Dermis blood vessel endothelial cell (primary cell): Measurements from ENCODE around the gene HMGXB3. TPM values are rescaled to one million over a fixed set of nuclear protein-coding genes. Genes with fewer than 3 reads are reported as not detected.

Experiments
- DNase-seq: peaks from one replicate; pipeline ENCODE4 v3.0.0; 2010
- total RNA-seq: library from RNA; depleted of rRNA; stranded (reverse); fragments of >200 nt; gene quantifications from 2 replicates; pipeline ENCODE4 v1.2.3, GENCODE V29; 2014

HMGXB3 gene
- total RNA-seq, 1 donor from 2014 or later: 33.2 TPM

- DNase-seq: peak; percentile 69
These were observed 52.6 kb downstream of the HMGXB3 start for GRCh38 chr5:150052956-150053712.

DNA sequence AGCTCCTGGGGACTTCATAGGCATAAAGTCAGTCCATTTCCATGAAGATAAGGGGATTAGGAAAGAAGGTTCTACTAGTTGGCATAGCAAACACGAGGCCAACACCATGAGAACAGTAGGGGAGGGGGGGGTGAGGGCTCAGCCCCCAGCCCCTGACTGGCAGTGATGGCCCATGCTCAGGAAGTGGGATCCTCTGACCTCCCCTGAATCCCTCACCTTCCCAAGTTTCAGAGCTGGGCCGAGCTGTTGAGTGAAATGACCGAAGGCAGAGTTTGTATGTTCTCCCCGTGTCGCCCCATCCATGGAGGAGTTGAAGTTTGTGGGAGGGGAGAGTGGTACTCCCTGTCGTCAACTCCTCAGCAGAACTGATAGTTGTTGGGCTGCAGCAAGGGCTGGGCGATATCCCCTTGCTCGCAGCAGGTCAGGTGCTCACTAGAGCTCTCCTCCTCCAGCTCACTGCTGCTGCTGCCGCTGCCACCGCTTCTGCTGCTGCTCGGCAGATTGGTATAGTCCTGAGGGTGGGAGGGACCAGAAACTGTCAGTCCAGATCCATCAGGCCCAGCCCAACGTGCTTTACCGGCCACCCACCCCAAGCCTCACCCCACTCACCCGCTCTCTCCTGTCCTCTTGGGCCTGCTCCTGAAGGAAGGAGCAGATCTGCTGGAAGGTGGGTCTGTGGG is 53.3 kb downstream of the HMGXB3 start:
- no peak for DNase-seq

DNA sequence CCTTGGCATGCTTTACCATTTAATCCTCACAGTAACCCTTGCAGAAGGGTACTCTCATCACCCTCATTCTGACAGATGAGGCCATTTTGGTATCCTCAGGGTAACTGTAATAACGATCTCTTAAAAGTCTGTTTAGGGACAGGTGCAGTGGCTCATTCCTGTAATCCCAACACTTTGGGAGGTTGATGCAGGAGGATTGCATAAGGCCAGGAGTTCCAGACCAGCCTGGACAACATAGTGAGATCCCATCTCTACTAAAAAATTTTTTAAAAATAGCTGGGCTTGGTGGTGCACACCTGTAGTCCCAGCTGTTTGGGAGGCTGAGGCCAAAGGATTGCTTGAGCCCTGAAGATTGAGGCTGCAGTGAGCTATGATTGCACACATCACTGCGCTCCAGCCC is 54.0 kb downstream of the HMGXB3 start:
- no peak for DNase-seq

DNA sequence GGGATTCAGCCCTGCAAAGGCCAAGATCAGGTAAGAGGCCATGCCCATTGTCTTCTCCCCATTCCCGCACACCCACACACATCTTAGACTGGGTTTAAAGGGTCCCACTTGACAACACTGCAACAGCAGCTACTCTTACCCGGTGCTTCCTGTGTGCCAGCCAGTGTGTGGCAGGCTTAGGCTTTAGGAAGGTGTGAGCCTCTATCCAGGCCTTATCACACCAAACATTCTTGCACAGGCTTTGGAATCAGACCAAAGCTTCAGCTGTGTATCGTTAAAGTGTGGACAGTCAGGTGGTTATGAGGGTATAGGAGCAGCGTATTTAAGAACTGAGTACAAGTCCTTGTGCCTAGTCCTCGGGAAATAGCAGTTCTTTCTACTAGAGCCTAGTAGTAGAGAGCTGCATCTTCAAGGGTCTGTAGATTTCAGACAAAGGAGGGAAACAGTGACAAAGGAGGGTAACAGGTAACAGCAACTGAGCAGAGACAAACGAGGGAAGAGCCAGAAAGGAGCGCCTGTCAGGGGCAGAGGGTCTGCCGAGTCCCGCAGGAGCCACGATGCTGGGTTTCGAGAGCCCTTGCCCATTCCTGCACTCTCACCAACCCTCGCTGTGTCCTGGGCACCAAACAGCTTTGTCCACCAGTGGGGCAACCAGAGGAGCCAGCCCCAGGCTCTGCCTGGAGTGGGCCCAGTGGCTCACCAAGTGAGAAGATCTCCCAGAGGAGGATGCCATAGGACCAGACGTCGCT is 55.0 kb downstream of the HMGXB3 start:
- no peak for DNase-seq

DNA sequence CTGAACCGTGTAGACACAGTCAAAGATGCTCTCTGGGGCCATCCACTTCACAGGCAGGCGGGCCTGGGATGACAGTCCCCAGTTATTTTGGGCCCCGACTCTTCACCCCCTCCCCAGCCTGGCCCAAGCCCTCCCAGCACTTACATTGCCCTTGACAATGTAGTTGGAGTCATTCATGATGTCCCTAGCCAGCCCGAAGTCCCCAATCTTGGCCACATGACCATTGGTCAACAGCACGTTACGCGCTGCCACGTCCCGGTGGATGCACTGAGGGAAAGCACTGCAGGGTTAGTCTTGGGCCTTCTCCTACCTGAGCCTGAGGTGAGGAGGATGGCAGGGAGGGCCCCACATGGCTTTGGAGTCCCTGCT is 55.5 kb downstream of the HMGXB3 start:
- DNase-seq: no peak

DNA sequence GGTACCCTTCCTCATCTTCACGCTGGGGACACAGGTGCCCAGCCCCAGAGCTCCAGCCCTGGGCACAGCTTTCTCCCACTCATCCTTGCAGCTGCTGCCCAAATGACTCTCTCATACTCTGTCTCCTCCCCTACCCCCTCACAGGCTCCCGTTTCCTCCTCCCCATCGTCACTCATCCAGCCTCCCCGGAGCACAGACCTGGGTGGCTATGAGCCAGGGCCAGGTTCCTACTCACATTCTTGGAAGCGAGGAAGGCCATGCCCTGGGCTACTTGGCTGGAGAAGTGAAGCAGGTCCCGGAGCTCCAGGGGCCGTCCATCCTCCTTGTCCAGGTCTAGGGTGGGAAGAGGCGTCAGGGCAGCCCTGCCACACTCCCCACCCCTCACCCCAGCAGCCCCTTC is 56.5 kb downstream of the HMGXB3 start:
- DNase-seq: no peak

- DNase-seq: no peak
These were observed 57.0 kb downstream of the HMGXB3 start for GRCh38 chr5:150057511-150057910.

DNA sequence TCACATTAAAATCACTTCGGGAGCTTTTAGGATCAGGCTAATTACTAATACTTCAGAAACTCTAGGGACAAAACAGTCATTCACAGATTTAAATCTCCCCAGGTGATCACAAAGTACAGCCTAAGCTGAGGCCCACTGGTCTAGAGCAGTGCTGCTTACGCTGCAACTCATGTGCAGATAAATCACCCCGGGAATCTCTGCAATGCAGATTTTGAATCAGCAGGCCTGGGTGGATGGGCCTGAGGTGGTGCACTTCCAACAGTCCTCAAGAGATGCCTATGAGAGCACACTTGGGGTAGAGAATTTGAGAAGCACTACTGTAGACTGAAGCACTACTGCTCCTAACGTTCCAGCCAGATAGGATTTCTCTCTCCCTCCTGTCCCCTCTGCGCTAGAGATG is 57.5 kb downstream of the HMGXB3 start:
- no peak for DNase-seq

- DNase-seq: peak; percentile 51
These were observed 58.1 kb downstream of the HMGXB3 start for GRCh38 chr5:150058480-150059126.

GRCh38 chr5:150059623-150060022 is 59.1 kb downstream of the HMGXB3 start:
- no peak for DNase-seq

DNA sequence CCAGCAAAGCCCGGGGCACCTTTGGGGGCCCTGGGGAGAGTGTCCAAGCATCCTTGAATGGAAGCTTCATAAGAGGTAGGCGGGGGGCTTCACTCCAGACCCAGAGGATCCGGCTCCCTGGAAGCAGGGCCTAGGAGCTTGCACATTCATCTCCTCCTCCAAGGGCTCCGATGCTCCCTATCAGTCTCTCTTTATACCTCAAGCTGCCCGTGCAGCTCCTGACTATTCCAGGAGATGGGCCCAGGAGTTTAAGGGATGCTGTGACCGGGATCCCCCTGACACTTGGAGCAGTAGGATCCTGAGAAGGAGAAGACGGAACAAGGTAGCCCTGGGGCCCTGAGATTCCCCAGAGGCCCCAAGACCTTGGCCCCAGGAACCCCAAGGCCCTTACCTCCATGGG is 59.9 kb downstream of the HMGXB3 start:
- no peak for DNase-seq

DNA sequence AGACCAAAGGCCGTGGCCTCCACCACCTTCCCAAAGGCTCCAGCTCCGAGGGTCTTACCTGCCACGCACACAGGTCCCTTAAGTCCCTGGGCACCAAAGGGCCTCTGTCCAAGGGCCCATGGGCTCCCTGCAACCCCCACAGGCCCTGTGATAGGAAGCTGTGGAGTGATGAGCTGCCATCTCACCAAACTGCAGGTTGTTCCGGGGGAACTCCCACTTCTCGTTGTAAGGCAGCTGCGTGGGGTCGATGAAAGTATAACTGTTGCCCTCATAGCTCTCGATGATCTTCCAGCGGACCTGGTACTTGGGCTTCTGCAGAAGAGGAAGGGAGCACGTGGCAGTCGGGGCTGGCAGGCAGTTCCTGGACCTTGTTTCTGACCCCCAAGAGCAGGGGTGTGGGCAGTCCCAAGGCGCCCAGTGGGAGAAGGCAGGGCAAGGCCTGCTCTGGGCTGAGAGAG is 61.0 kb downstream of the HMGXB3 start:
- no peak for DNase-seq

- no peak for DNase-seq
These were observed 61.8 kb downstream of the HMGXB3 start for GRCh38 chr5:150062216-150062922.

DNA sequence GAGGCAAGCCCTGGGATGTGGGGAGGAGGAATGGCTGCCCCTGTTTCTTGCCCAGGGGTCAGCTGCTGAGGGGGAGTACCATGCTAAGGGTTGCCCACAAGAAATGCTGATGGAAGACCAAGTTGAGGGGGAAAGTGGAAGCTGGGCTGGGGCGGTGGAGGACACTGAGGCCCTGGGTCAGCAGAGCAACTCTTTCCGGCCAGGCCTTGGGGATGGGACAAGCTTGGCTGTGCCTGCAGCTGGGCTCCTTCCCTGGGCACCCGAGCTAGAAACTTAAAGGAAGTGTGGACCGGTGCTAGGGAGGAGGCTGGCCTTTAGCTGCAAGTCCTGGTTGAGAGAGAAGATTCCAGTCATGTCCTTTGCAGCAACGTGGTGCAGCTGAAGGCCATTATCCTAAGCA is 63.1 kb downstream of the HMGXB3 start:
- DNase-seq: no peak

DNA sequence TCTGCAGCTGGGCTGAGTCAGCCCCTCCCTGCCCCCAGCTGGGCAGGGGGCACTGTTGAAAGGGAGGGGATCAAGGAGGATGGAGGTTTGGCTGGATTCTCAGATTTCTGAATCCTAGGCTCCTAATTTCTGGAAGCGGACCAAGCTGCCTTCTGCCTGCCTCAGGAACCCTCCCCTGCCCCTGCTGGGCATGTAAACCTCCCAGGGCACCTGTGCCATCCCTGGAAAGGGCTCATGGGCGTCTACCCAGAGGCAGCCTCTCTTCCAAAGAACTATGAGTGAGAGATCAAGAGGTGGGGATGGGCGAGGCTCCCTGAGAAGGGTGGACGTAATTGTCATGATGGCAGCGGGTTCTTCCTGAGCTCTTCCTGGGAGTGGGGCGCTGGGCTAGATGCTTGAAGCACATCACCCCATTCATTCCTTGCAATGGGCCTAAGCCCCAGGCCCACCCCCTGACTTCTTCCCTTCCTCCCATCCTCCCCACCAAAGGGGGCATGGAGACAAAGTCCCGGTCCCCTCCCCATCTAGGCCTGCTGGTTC is 64.2 kb downstream of the HMGXB3 start:
- DNase-seq: no peak

DNA sequence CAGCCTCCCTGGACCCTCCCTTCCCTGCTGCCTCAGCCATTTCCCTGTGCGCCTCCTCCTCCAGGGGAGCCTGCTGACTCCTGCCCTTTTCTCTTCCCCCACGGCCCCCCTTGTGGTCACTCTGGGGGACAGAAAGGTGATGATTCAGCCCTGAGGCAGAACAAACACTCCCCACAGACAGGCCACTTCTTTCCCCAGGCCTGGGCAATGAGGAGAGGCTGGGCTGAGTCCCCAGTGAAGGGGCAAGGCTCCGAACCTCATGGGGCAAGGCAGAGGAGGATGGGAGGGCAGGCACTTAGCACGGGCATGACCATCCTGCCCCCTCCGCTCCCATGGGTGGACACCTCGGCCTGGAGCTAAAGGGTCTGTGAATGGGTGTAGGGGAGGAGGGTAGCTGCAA is 64.8 kb downstream of the HMGXB3 start:
- no peak for DNase-seq

DNA sequence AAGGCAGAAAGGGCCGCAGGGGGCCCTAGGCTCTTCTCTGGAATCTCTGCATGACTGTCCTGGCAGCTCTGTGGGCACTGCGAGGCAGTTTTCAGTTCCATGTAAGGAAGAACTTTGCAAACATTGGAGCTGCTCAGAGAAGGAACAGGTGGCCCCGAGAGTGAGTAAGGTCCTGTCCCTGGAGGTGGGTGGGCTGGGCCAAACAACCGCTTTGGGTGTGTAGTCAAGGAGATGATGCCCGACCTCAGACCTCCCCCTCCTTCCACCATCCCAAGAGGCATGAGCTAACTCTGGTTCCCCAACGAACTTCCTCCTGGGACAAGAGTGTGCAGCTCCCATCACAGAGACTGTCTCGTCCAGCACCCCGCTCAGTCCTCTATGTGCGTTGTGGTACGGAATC is 65.3 kb downstream of the HMGXB3 start:
- DNase-seq: no peak

DNA sequence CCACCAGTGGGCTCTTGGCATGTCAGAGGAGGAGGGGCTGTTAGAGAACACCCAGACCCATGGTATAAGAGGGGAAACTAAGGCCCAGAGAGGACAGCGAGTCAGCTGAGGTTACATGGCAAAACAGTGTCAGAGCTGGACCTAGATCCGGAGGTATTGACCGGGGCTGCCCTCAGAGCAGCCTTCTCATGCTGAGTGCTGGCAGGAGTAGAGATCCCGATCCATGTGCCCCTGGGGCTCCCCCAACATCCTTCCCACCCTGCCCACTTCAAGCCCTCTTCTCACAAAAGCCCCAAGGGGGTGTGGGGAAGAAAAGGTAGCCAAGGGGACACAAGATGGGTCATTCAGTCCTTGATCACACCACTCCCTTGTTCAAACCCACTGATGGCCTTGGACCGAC is 65.9 kb downstream of the HMGXB3 start:
- no peak for DNase-seq

DNA sequence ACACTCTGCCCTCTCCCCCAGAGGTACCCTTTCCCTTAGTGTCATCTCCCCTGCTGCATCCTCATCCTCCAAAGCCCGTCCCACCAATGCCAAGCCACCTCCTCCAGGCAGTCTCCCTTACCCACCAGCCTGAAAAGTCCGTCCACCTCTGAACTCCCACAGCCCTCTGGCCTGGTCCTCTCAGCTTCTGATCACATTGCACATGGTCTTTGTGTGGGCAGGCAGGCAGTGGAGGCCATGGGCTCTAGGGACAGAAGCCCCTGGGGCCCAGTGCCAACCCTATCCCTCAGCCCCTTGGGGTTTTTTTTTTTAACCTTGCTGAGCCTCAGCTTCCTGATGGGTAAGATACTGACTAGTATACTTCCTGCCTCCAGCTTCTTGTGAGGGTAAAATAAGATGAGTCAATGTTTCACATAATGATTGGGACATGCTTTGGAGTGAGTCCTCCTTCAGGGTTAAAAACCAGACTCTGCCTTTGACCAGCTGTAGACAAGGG is 66.4 kb downstream of the HMGXB3 start:
- peak; percentile 38 for DNase-seq

DNA sequence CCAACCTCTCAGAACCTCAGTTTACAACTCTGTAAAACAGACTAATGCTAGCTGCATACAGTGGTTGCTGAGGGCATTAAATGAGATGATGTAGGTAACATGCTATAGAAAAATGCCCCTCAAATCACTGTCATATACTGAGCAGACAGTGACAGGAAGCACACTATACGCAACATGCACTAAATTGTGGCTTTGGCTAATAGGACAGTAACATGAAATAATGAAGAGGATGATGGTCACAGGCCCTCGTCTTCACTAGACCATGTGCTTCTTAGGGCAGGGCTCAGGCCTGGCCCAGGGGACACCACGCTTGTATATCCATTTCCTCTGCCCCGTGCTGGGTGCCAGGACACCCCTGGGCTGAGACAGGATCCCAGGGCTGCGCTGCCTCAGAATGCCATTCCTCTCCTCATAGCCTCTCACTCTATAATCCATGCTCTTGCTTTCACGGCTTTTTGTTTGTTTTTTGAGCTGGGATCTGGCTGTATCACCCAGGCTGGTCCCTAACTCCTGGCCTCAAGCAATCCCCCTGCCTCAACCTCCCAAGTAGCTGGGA is 66.9 kb downstream of the HMGXB3 start:
- no peak for DNase-seq

DNA sequence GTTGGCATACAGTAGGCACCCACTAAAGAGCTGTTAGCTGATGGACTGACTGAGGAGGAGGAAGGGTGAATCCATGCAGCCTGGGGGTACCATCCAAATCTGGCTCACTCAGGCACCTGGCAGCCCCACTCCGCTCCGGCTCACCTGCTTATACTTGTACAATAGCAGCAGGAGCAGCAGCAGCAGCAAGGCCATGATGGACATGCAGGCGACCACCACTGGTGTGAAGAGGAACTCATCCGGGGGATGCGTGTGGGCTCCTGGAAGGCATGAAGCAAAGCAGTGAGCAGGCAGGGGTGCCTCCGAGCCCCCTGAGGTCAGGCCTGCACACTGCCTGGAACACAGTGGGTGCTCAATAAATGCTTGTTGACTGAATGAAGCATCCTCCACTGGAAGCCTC is 67.5 kb downstream of the HMGXB3 start:
- DNase-seq: no peak

- DNase-seq: peak; percentile 75
These were observed 67.9 kb downstream of the HMGXB3 start for GRCh38 chr5:150068472-150068871.
